ENCODE measurements around the gene COL11A1.

- TF ChIP-seq CTCF (conservative IDR thresholded peaks at IDR 0.05; ENCODE audit: low read depth in 2 of 2) = peak in 1 of 2 experiments; percentile 38; a peak in 2 of 4 replicates
- TF ChIP-seq REST (IDR thresholded peaks at IDR 0.05; ENCODE audit: unreplicated experiment) = no peak
- TF ChIP-seq EZH2 (IDR thresholded peaks at IDR 0.05; ENCODE audit: low read depth, unreplicated experiment) = no peak
- no peak for TF ChIP-seq JUNB (IDR thresholded peaks at IDR 0.05; ENCODE audit: unreplicated experiment)
- TF ChIP-seq EZH2phosphoT487 (IDR thresholded peaks at IDR 0.05; ENCODE audit: unreplicated experiment) = no peak
- TF ChIP-seq CREB1 (CRISPR knock-in tag; IDR thresholded peaks at IDR 0.05; ENCODE audit: low read depth) = no peak
- no peak for TF ChIP-seq POLR2AphosphoS5 (IDR thresholded peaks at IDR 0.05; ENCODE audit: low read depth)
- TF ChIP-seq STAT1 (IDR thresholded peaks at IDR 0.05; ENCODE audit: unreplicated experiment) = no peak
- no peak for TF ChIP-seq ZNF462 (CRISPR knock-in tag; IDR thresholded peaks at IDR 0.05)
- TF ChIP-seq ZNF331 (CRISPR knock-in tag; IDR thresholded peaks at IDR 0.05; ENCODE audit: low read depth) = no peak
These were observed 255.7 kb downstream of the COL11A1 start for GRCh38 chr1:102852613-102853012.

All from GM23338 (cell line).